Stimulated activated CD4-positive, alpha-beta T cell treated with anti-CD3 and anti-CD28 coated beads, Interleukin-1b, Interleukin-23, amount 100 ng/mL, for 24 hours (primary cell): ENCODE measurements around the gene ENO4.

Experiments
- DNase-seq, 4 experiments: peaks; one replicate each; pipeline ENCODE4 v3.0.0-alpha.2; 2020; ENCODE audit warnings: low read depth in 4 of 4, low spot score in 1 of 4

ENO4 gene

GRCh38 chr10:116912162-116912561, 62.9 kb downstream of the ENO4 start:
- no peak for DNase-seq

GRCh38 chr10:116913695-116914094, 64.4 kb downstream of the ENO4 start:
- DNase-seq: no peak

- no peak for DNase-seq
Measured at GRCh38 chr10:116915340-116915739, 66.0 kb downstream of the ENO4 start.

GRCh38 chr10:116917481-116917880, 68.2 kb downstream of the ENO4 start:
- DNase-seq: no peak

GRCh38 chr10:116918583-116918982, 69.3 kb downstream of the ENO4 start:
- no peak for DNase-seq

GRCh38 chr10:116919164-116919563, 69.9 kb downstream of the ENO4 start:
- no peak for DNase-seq

- no peak for DNase-seq
Measured at GRCh38 chr10:116919706-116920105, 70.4 kb downstream of the ENO4 start.

GRCh38 chr10:116925056-116925455, 75.8 kb downstream of the ENO4 start:
- no peak for DNase-seq

GRCh38 chr10:116926426-116926825, 77.1 kb downstream of the ENO4 start:
- DNase-seq: no peak

- no peak for DNase-seq
Measured at GRCh38 chr10:116931806-116932205, 82.5 kb downstream of the ENO4 start.
